Measurements from ENCODE around the gene ZNF423. TPM values are rescaled to one million over a fixed set of nuclear protein-coding genes. Genes with fewer than 3 reads are reported as not detected.
A peak's percentile ranks its signal among the peaks of the same experiment; 100 is the strongest.

The ZNF423 gene
- total RNA-seq, 1 experiment from 2014 or later: 43.6 TPM

GRCh38 chr16:49755716-49756505 lies 100.0 kb downstream of the ZNF423 start:
- Histone ChIP-seq H3K4me3 (ENCODE audit: insufficient read depth, low read depth, low read length) (no peak overlapping the region), H3K36me3 (replicated peaks; ENCODE audit: control insufficient read depth, insufficient read depth, low read length) (no peaks in the 10 kb centered on the region), H3K27me3 (ENCODE audit: control insufficient read depth, insufficient read depth, low read length) (no peaks in the 10 kb centered on the region)
- DNase-seq: peak; percentile 60

GRCh38 chr16:49755313-49755620 lies 100.6 kb downstream of the ZNF423 start:
- DNase-seq: peak; percentile 71

GRCh38 chr16:49754495-49755312 lies 101.2 kb downstream of the ZNF423 start:
- Histone ChIP-seq H3K4me3 (ENCODE audit: insufficient read depth, low read depth, low read length) (peak overlapping the region; percentile 24), H3K36me3 (replicated peaks; ENCODE audit: control insufficient read depth, insufficient read depth, low read length) (no peaks in the 10 kb centered on the region), H3K27me3 (ENCODE audit: control insufficient read depth, insufficient read depth, low read length) (no peaks in the 10 kb centered on the region)
- peak; percentile 75 for DNase-seq

More at GRCh38 chr16:49755313-49755620, 100.6 kb downstream of the ZNF423 start:
- Histone ChIP-seq H3K27me3 (ENCODE audit: control insufficient read depth, insufficient read depth, low read length) (no peaks in the 10 kb centered on the region), H3K36me3 (replicated peaks; ENCODE audit: control insufficient read depth, insufficient read depth, low read length) (no peaks in the 10 kb centered on the region), H3K4me3 (ENCODE audit: insufficient read depth, low read depth, low read length) (peak overlapping the region; percentile 24)

GRCh38 chr16:49750341-49751000 lies 105.4 kb downstream of the ZNF423 start:
- H3K4me3 ChIP-seq (ENCODE audit: insufficient read depth, low read depth, low read length): no peak overlapping the region
- no peaks in the 10 kb centered on the region for H3K27me3 ChIP-seq (ENCODE audit: control insufficient read depth, insufficient read depth, low read length)
- DNase-seq: peak; percentile 52
- no peaks in the 10 kb centered on the region for H3K36me3 ChIP-seq (replicated peaks; ENCODE audit: control insufficient read depth, insufficient read depth, low read length)

- Histone ChIP-seq H3K27me3 (ENCODE audit: control insufficient read depth, insufficient read depth, low read length) (no peaks in the 10 kb centered on the region), H3K4me3 (ENCODE audit: insufficient read depth, low read depth, low read length) (no peak overlapping the region), H3K36me3 (replicated peaks; ENCODE audit: control insufficient read depth, insufficient read depth, low read length) (no peaks in the 10 kb centered on the region)
- DNase-seq: peak; percentile 61
These were observed 106.1 kb downstream of the ZNF423 start for GRCh38 chr16:49749816-49750215.

GRCh38 chr16:49748322-49748721 lies 107.6 kb downstream of the ZNF423 start:
- Histone ChIP-seq H3K4me3 (ENCODE audit: insufficient read depth, low read depth, low read length) (no peak overlapping the region), H3K36me3 (replicated peaks; ENCODE audit: control insufficient read depth, insufficient read depth, low read length) (no peaks in the 10 kb centered on the region), H3K27me3 (ENCODE audit: control insufficient read depth, insufficient read depth, low read length) (no peaks in the 10 kb centered on the region)
- no peak for DNase-seq

- Histone ChIP-seq H3K36me3 (replicated peaks; ENCODE audit: control insufficient read depth, insufficient read depth, low read length) (no peaks in the 10 kb centered on the region), H3K27me3 (ENCODE audit: control insufficient read depth, insufficient read depth, low read length) (no peaks in the 10 kb centered on the region), H3K4me3 (ENCODE audit: insufficient read depth, low read depth, low read length) (no peak overlapping the region)
- no peak for DNase-seq
These were observed 108.3 kb downstream of the ZNF423 start for GRCh38 chr16:49747654-49748053.

GRCh38 chr16:49746545-49746944 lies 109.4 kb downstream of the ZNF423 start:
- DNase-seq: no peak
- H3K4me3 ChIP-seq (ENCODE audit: insufficient read depth, low read depth, low read length): no peak overlapping the region

GRCh38 chr16:49745311-49745747 lies 110.6 kb downstream of the ZNF423 start:
- no peaks in the 10 kb centered on the region for H3K27me3 ChIP-seq (ENCODE audit: control insufficient read depth, insufficient read depth, low read length)
- H3K36me3 ChIP-seq (replicated peaks; ENCODE audit: control insufficient read depth, insufficient read depth, low read length): no peaks in the 10 kb centered on the region
- DNase-seq: no peak
- H3K4me3 ChIP-seq (ENCODE audit: insufficient read depth, low read depth, low read length): no peak overlapping the region

More at GRCh38 chr16:49746545-49746944, 109.4 kb downstream of the ZNF423 start:
- Histone ChIP-seq H3K27me3 (ENCODE audit: control insufficient read depth, insufficient read depth, low read length) (no peaks in the 10 kb centered on the region), H3K36me3 (replicated peaks; ENCODE audit: control insufficient read depth, insufficient read depth, low read length) (no peaks in the 10 kb centered on the region)

GRCh38 chr16:49744244-49745220 lies 111.4 kb downstream of the ZNF423 start:
- H3K4me3 ChIP-seq (ENCODE audit: insufficient read depth, low read depth, low read length): no peak overlapping the region
- H3K36me3 ChIP-seq (replicated peaks; ENCODE audit: control insufficient read depth, insufficient read depth, low read length): no peaks in the 10 kb centered on the region
- H3K27me3 ChIP-seq (ENCODE audit: control insufficient read depth, insufficient read depth, low read length): no peaks in the 10 kb centered on the region
- DNase-seq: no peak

- DNase-seq: no peak
These were observed 112.3 kb downstream of the ZNF423 start for GRCh38 chr16:49743658-49744057.

GRCh38 chr16:49743203-49743464 lies 112.8 kb downstream of the ZNF423 start:
- no peak overlapping the region for H3K4me3 ChIP-seq (ENCODE audit: insufficient read depth, low read depth, low read length)
- H3K36me3 ChIP-seq (replicated peaks; ENCODE audit: control insufficient read depth, insufficient read depth, low read length): no peaks in the 10 kb centered on the region
- H3K27me3 ChIP-seq (ENCODE audit: control insufficient read depth, insufficient read depth, low read length): no peaks in the 10 kb centered on the region
- no peak for DNase-seq

More at GRCh38 chr16:49743658-49744057, 112.3 kb downstream of the ZNF423 start:
- Histone ChIP-seq H3K36me3 (replicated peaks; ENCODE audit: control insufficient read depth, insufficient read depth, low read length) (no peaks in the 10 kb centered on the region), H3K4me3 (ENCODE audit: insufficient read depth, low read depth, low read length) (no peak overlapping the region), H3K27me3 (ENCODE audit: control insufficient read depth, insufficient read depth, low read length) (no peaks in the 10 kb centered on the region)

- no peak for DNase-seq
- H3K27me3 ChIP-seq (ENCODE audit: control insufficient read depth, insufficient read depth, low read length): no peaks in the 10 kb centered on the region
- H3K4me3 ChIP-seq (ENCODE audit: insufficient read depth, low read depth, low read length): no peak overlapping the region
- H3K36me3 ChIP-seq (replicated peaks; ENCODE audit: control insufficient read depth, insufficient read depth, low read length): no peaks in the 10 kb centered on the region
These were observed 113.3 kb downstream of the ZNF423 start for GRCh38 chr16:49742428-49743202.

All from H7 (cell line).